ENCODE results near the gene MRPL10.

GRCh38 chr17:47836601-47837000 lies 5.3 kb upstream of the MRPL10 start:
- TF ChIP-seq CTCF (IDR thresholded peaks at IDR 0.05; ENCODE audit: insufficient read depth, low read length, poor library complexity, severe bottlenecking) (no peak), EZH2phosphoT487 (conservative IDR thresholded peaks at IDR 0.05; ENCODE audit: low read length) (no peak)

Data from SU-DHL-6 (cell line).